NCI-H524 treated with DMSO at 0.1 percent for 48 hours (cell line): ENCODE measurements around the gene NHS.
"Not testable (repeated sequence)": the region's sequence is repeated elsewhere in the genome, so short reads cannot be mapped to it uniquely, and the experiment has no call there.

Experiments used
- DNase-seq: peaks from one replicate; lab custom pipeline; 2025; lab: John Stamatoyannopoulos, UW

NHS gene

GRCh38 chrX:17496407-17496806 is 121.4 kb downstream of the NHS start:
- no peak for DNase-seq

GRCh38 chrX:17497193-17497592 is 122.2 kb downstream of the NHS start:
- DNase-seq: no peak

GRCh38 chrX:17499512-17499911 is 124.5 kb downstream of the NHS start:
- no peak for DNase-seq

GRCh38 chrX:17500145-17500579 is 125.2 kb downstream of the NHS start:
- no peak for DNase-seq

GRCh38 chrX:17501746-17502145 is 126.7 kb downstream of the NHS start:
- DNase-seq: no peak

- not testable (repeated sequence) for DNase-seq
Observed at GRCh38 chrX:17506352-17506751, 131.4 kb downstream of the NHS start.

GRCh38 chrX:17511556-17511955 is 136.6 kb downstream of the NHS start:
- no peak for DNase-seq

GRCh38 chrX:17519358-17519757 is 144.4 kb downstream of the NHS start:
- no peak for DNase-seq

- DNase-seq: no peak
Observed at GRCh38 chrX:17520016-17520615, 145.1 kb downstream of the NHS start.

GRCh38 chrX:17521871-17522693 is 147.1 kb downstream of the NHS start:
- peak; percentile 3 for DNase-seq

- DNase-seq: no peak
Observed at GRCh38 chrX:17525266-17525665, 150.3 kb downstream of the NHS start.

GRCh38 chrX:17525762-17526555 is 151.0 kb downstream of the NHS start:
- DNase-seq: no peak

GRCh38 chrX:17527135-17527701 is 152.2 kb downstream of the NHS start:
- no peak for DNase-seq

- no peak for DNase-seq
Observed at GRCh38 chrX:17527922-17528321, 152.9 kb downstream of the NHS start.

GRCh38 chrX:17529151-17529745 is 154.2 kb downstream of the NHS start:
- no peak for DNase-seq

- DNase-seq: no peak
Observed at GRCh38 chrX:17531500-17531899, 156.5 kb downstream of the NHS start.

- DNase-seq: no peak
Observed at GRCh38 chrX:17535229-17535628, 160.2 kb downstream of the NHS start.

GRCh38 chrX:17537723-17538243 is 162.8 kb downstream of the NHS start:
- no peak for DNase-seq

- no peak for DNase-seq
Observed at GRCh38 chrX:17542123-17542522, 167.1 kb downstream of the NHS start.

GRCh38 chrX:17544821-17545220 is 169.8 kb downstream of the NHS start:
- DNase-seq: no peak

GRCh38 chrX:17546356-17546755 is 171.4 kb downstream of the NHS start:
- DNase-seq: no peak

GRCh38 chrX:17547658-17548057 is 172.7 kb downstream of the NHS start:
- no peak for DNase-seq
